K562 (cell line): ENCODE data around the gene ROM1. TPM values are rescaled to one million over a fixed set of nuclear protein-coding genes. Genes with fewer than 3 reads are reported as not detected.

Source experiments
- CBFA2T3 ChIP-seq: fragments of 450-650 bp; IDR thresholded peaks from 2 replicates; pipeline ENCODE4 v1.6.1; 2017
- CSDE1 ChIP-seq, 2 experiments: fragments of 450-650 bp; IDR thresholded peaks; 2 replicates each; pipeline ENCODE4 v1.6.1; 2016; ENCODE audit warnings: mild to moderate bottlenecking in 1 of 2
- DMBX1 ChIP-seq: fragments of 250-450 bp; sonication (Bioruptor Pico); IDR thresholded peaks from 2 replicates; pipeline ENCODE4 v1.8.0; 2022; ENCODE audit warnings: inconsistent platforms, mild to moderate bottlenecking, moderate library complexity, borderline replicate concordance
- E2F5 ChIP-seq: sonication (generic); formaldehyde crosslinking; IDR thresholded peaks from 2 replicates; pipeline ENCODE4 v1.8.0; 2022; ENCODE audit warnings: mild to moderate bottlenecking, missing genetic modification reagents
- E2F8 ChIP-seq: fragments of 450-650 bp; IDR thresholded peaks from 2 replicates; pipeline ENCODE4 v1.7.1; 2018; ENCODE audit warnings: mild to moderate bottlenecking, low read depth; ENCODE audit not compliant: partially characterized antibody
- FOXJ3 ChIP-seq: sonication (generic); formaldehyde crosslinking; IDR thresholded peaks from 2 replicates; pipeline ENCODE4 v1.4.0; 2020; ENCODE audit warnings: mild to moderate bottlenecking, missing genetic modification reagents
- GABPB2 ChIP-seq: fragments of 250-450 bp; sonication (Bioruptor Pico); conservative IDR thresholded peaks from 2 replicates; pipeline ENCODE4 v1.5.1; 2021; ENCODE audit warnings: mild to moderate bottlenecking
- HMGXB4 ChIP-seq: sonication (generic); formaldehyde crosslinking; IDR thresholded peaks from 2 replicates; pipeline ENCODE4 v1.8.1; 2023; ENCODE audit warnings: mild to moderate bottlenecking, missing genetic modification reagents
- KDM1A ChIP-seq, 2 experiments: fragments of 450-650 bp; IDR thresholded peaks; 2 replicates each; pipeline ENCODE4 v1.6.1; 2016; ENCODE audit warnings: mild to moderate bottlenecking in 2 of 2
- MTA1 ChIP-seq: fragments of 450-650 bp; IDR thresholded peaks from 2 replicates; pipeline ENCODE4 v1.6.1; 2017; ENCODE audit warnings: borderline replicate concordance
- PHB ChIP-seq: fragments of 250-450 bp; sonication (Bioruptor Pico); IDR thresholded peaks from 2 replicates; pipeline ENCODE4 v1.5.0; 2021
- POLR2G ChIP-seq: fragments of 200-400 bp; formaldehyde crosslinking; IDR thresholded peaks from 2 replicates; pipeline ENCODE4 v1.6.1; 2017; ENCODE audit warnings: low read depth, mild to moderate bottlenecking, antibody characterized with exemption, low read length, moderate library complexity
- RAD51 ChIP-seq: fragments of 450-650 bp; IDR thresholded peaks from 2 replicates; pipeline ENCODE4 v1.7.1; 2016; ENCODE audit warnings: low read depth, mild to moderate bottlenecking, borderline replicate concordance
- RHOXF2B ChIP-seq: fragments of 250-450 bp; sonication (Bioruptor Pico); conservative IDR thresholded peaks from 2 replicates; pipeline ENCODE4 v1.5.1; 2021
- ZNF282 ChIP-seq: sonication (generic); formaldehyde crosslinking; IDR thresholded peaks from 2 replicates; pipeline ENCODE4 v1.8.1; 2023; ENCODE audit warnings: missing genetic modification reagents
- ZNF655 ChIP-seq: fragments of 250-450 bp; sonication (Bioruptor Pico); IDR thresholded peaks from 2 replicates; pipeline ENCODE4 v1.5.0; 2021
- ZSCAN29 ChIP-seq: fragments of 450-650 bp; IDR thresholded peaks from 2 replicates; pipeline ENCODE4 v1.6.1; 2017
- ZSCAN32 ChIP-seq: fragments of 450-650 bp; formaldehyde crosslinking; IDR thresholded peaks from 2 replicates; pipeline ENCODE4 v1.4.0; 2020; ENCODE audit warnings: mild to moderate bottlenecking, moderate library complexity
- polyA plus RNA-seq, 8 experiments: library from polyadenylated mRNA; depleted of rRNA in 4 of 8; stranded (reverse) in 5 of 8; unstranded in 3 of 8; fragments of >200 nt; fragmentation: Nextera tagmentation in 2 of 8; fragmentation: Illumina TruSeq in 1 of 8; extraction: Ambion mirVana in 2 of 8; extraction: Trizol in 1 of 8; gene quantifications; 2 replicates each; pipeline versions ENCODE4 v1.2.1 to v1.2.3, GENCODE V29; 2011 to 2014; ENCODE audit warnings: inconsistent platforms in 1 of 8, missing spikeins in 1 of 8
- total RNA-seq, 7 experiments: library from RNA; depleted of rRNA in 6 of 7; stranded (reverse); fragments of >200 nt in 6 of 7; fragmentation: Illumina TruSeq in 2 of 7; extraction: Trizol in 2 of 7; gene quantifications; 2 replicates each; pipeline versions ENCODE4 v1.2.1 to v1.2.3, GENCODE V29; 2011 to 2021; ENCODE audit warnings: low replicate concordance in 1 of 7
- TF ChIP-seq, protein P1 (sequence below): sonication (generic); formaldehyde crosslinking; IDR thresholded peaks from 2 replicates; pipeline ENCODE4 v1.9.0; 2022; ENCODE audit warnings: mild to moderate bottlenecking, missing genetic modification reagents
- TF ChIP-seq, protein P2 (sequence below): fragments of 250-450 bp; sonication (Bioruptor Pico); IDR thresholded peaks from 2 replicates; pipeline ENCODE4 v1.8.0; 2022; ENCODE audit warnings: inconsistent platforms

The ROM1 gene
- total and polyA plus RNA-seq, 9 of the 15 experiments (the other 6 are each of a cell fraction or from before 2014, with no cell fraction given): 0.75 to 4.0 (median 2.6) TPM

GRCh38 chr11:62591448-62592145 lies 21.5 kb upstream of the ROM1 start, which contains the start of gene TUT1 (continued):
- TF ChIP-seq, protein P1, sequence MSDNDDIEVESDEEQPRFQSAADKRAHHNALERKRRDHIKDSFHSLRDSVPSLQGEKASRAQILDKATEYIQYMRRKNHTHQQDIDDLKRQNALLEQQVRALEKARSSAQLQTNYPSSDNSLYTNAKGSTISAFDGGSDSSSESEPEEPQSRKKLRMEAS: peak; percentile 86
- TF ChIP-seq ZSCAN32 (CRISPR knock-in tag) (no peak), RAD51 (peak; percentile 17; the same call in 1 of the 2 replicates), ZNF282 (CRISPR knock-in tag) (no peak), E2F5 (CRISPR knock-in tag) (no peak; the same call in 1 of the 2 replicates), ZSCAN29 (no peak), KDM1A (IDR thresholded peaks at IDR 0.05) (no peak), FOXJ3 (CRISPR knock-in tag) (no peak), DMBX1 (no peak), MTA1 (peak; percentile 68; the same call in 1 of the 2 replicates), POLR2G (peak; percentile 91), ZNF655 (no peak), CBFA2T3 (no peak), HMGXB4 (CRISPR knock-in tag) (no peak), GABPB2 (CRISPR knock-in tag) (no peak), CSDE1 (IDR thresholded peaks at IDR 0.05) (no peak), RHOXF2B (CRISPR knock-in tag) (no peak), PHB (CRISPR knock-in tag) (no peak), E2F8 (peak; percentile 97)
- TF ChIP-seq, protein P2, sequence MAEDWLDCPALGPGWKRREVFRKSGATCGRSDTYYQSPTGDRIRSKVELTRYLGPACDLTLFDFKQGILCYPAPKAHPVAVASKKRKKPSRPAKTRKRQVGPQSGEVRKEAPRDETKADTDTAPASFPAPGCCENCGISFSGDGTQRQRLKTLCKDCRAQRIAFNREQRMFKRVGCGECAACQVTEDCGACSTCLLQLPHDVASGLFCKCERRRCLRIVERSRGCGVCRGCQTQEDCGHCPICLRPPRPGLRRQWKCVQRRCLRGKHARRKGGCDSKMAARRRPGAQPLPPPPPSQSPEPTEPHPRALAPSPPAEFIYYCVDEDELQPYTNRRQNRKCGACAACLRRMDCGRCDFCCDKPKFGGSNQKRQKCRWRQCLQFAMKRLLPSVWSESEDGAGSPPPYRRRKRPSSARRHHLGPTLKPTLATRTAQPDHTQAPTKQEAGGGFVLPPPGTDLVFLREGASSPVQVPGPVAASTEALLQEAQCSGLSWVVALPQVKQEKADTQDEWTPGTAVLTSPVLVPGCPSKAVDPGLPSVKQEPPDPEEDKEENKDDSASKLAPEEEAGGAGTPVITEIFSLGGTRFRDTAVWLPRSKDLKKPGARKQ (CRISPR knock-in tag): no peak
